Stomach (tissue), 4 donors: ENCODE data around the gene CDH22.

ENCODE experiments used
- CTCF ChIP-seq, 7 experiments: fragments of 450-650 bp in 4 of 7; fragments of 200-600 bp in 3 of 7; sonication (generic) in 3 of 7; IDR thresholded peaks; one replicate each; pipeline ENCODE4 v1.5.1; 2016 to 2019; ENCODE audit warnings: antibody characterized with exemption in 7 of 7, control low read depth in 2 of 7, mild to moderate bottlenecking in 1 of 7
- EP300 ChIP-seq: sonication (generic); formaldehyde crosslinking; IDR thresholded peaks from one replicate; pipeline ENCODE4 v1.6.1; 2017; ENCODE audit warnings: antibody characterized with exemption
- POLR2A ChIP-seq, 4 donors: fragments of 450-650 bp; IDR thresholded peaks; one replicate each; pipeline ENCODE4 v1.6.1; 2016; ENCODE audit warnings: antibody characterized with exemption in 4 of 4, control low read depth in 2 of 4, mild to moderate bottlenecking in 1 of 4, moderate library complexity in 1 of 4
- POLR2AphosphoS5 ChIP-seq, 3 donors: sonication (generic); formaldehyde crosslinking; IDR thresholded peaks; one replicate each; pipeline ENCODE4 v1.6.1; 2016; ENCODE audit warnings: antibody characterized with exemption in 3 of 3

- TF ChIP-seq CTCF (IDR thresholded peaks at IDR 0.05) (no peak), POLR2A (IDR thresholded peaks at IDR 0.05) (no peak), POLR2AphosphoS5 (IDR thresholded peaks at IDR 0.05) (no peak), EP300 (no peak)
Measured at GRCh38 chr20:46218656-46219055, 89.6 kb downstream of the CDH22 start.
